Lower leg skin (tissue), 4 donors: ENCODE results near the gene SNAI1. TPM values are rescaled to one million over a fixed set of nuclear protein-coding genes. Genes with fewer than 3 reads are reported as not detected.

Experiments
- DNase-seq, 2 donors: peaks; one replicate each; pipeline ENCODE4 v3.0.0-alpha.2; 2019; ENCODE audit warnings: low spot score in 2 of 2
- H3K4me3 ChIP-seq: fragments of 200-600 bp; sonication (generic); 2 replicates; pipeline ENCODE4 v1.5.1; 2017; ENCODE audit warnings: mild to moderate bottlenecking, low read depth; ENCODE audit not compliant: poor library complexity, severe bottlenecking
- CTCF ChIP-seq, 3 donors: fragments of 450-650 bp; IDR thresholded peaks; one replicate each; pipeline ENCODE4 v1.5.1; 2016; ENCODE audit warnings: antibody characterized with exemption in 3 of 3, mild to moderate bottlenecking in 3 of 3, moderate library complexity in 2 of 3
- POLR2A ChIP-seq, 2 donors: fragments of 450-650 bp; IDR thresholded peaks; one replicate each; pipeline ENCODE4 v1.6.1; 2016 to 2017; ENCODE audit warnings: antibody characterized with exemption in 2 of 2, mild to moderate bottlenecking in 1 of 2, moderate library complexity in 1 of 2
- WGBS, 2 donors: methylation state at CpG; one replicate each; pipeline ENCODE4 v1.1.5; 2018; 5-methylcytosine and 5-hydroxymethylcytosine counted together
- intact Hi-C: fragments of 100-400 bp; cut with DNase I; formaldehyde crosslinking; loops from one replicate; pipeline ENCODE4 v1.15.0; 2023; ENCODE audit warnings: low total_unique reads
- total RNA-seq, 4 donors: library from RNA; depleted of rRNA; stranded (reverse); fragments of >200 nt; gene quantifications; one replicate each; pipeline ENCODE4 v1.1.0, GENCODE V29; 2016

SNAI1 gene
- total RNA-seq, 4 donors from 2014 or later, result 0.65 to 3.7 (median 1.3) TPM

- no peak for TF ChIP-seq CTCF (IDR thresholded peaks at IDR 0.05)
- TF ChIP-seq POLR2A (IDR thresholded peaks at IDR 0.05), result no peak
- 47 to 48% methylated on average over 12 of the region's 12 CpGs for WGBS, 2 donors
- DNase-seq, result no peak
- intact Hi-C loops, result no loop called here
- no peak overlapping the region for H3K4me3 ChIP-seq
Measured at GRCh38 chr20:50027611-50028105, 44.9 kb downstream of the SNAI1 start.

GRCh38 chr20:50029083-50029696 lies 46.4 kb downstream of the SNAI1 start:
- H3K4me3 ChIP-seq, result no peak overlapping the region
- intact Hi-C loops, result no loop called here
- TF ChIP-seq POLR2A (IDR thresholded peaks at IDR 0.05), result no peak
- TF ChIP-seq CTCF (IDR thresholded peaks at IDR 0.05), result no peak
- no peak for DNase-seq
- 77 to 81% methylated on average over 15 of the region's 15 CpGs for WGBS, 2 donors

GRCh38 chr20:50029697-50030461 lies 47.1 kb downstream of the SNAI1 start:
- TF ChIP-seq POLR2A (IDR thresholded peaks at IDR 0.05) (no peak), CTCF (IDR thresholded peaks at IDR 0.05) (no peak)
- no peak overlapping the region for H3K4me3 ChIP-seq
- intact Hi-C loops, result no loop called here
- DNase-seq, result no peak
- 65 to 68% methylated on average over 18 to 19 of the region's 19 CpGs for WGBS, 2 donors

- TF ChIP-seq CTCF (IDR thresholded peaks at IDR 0.05), result no peak
- no peak for TF ChIP-seq POLR2A (IDR thresholded peaks at IDR 0.05)
- intact Hi-C loops, result no loop called here
- no peak for DNase-seq
- WGBS, 2 donors, result 71 to 75% methylated on average over 9 of the region's 9 CpGs
- H3K4me3 ChIP-seq, result no peak overlapping the region
Measured at GRCh38 chr20:50032955-50033666, 50.3 kb downstream of the SNAI1 start.

- WGBS, 2 donors, result 40 to 43% methylated on average over 7 to 9 of the region's 9 CpGs
Measured at GRCh38 chr20:50034567-50035180, 51.9 kb downstream of the SNAI1 start.

More at GRCh38 chr20:50034567-50035180, 51.9 kb downstream of the SNAI1 start:
- no peak for TF ChIP-seq POLR2A (IDR thresholded peaks at IDR 0.05)
- TF ChIP-seq CTCF (IDR thresholded peaks at IDR 0.05), result no peak
- H3K4me3 ChIP-seq, result no peak overlapping the region
- DNase-seq, result peak in 1 of 2 donors; percentile 51
- intact Hi-C loops, result no loop called here
